Activated CD8-positive, alpha-beta memory T cell treated with anti-CD3 and anti-CD28 coated beads for 36 hours (primary cell): Measurements from ENCODE around the gene NEK3. TPM values are rescaled to one million over a fixed set of nuclear protein-coding genes. Genes with fewer than 3 reads are reported as not detected.
"Not testable (repeated sequence)": the region's sequence is repeated elsewhere in the genome, so short reads cannot be mapped to it uniquely, and the experiment has no call there.

Experiments
- CTCF ChIA-PET: fragments of 350-600 bp; sonication (Branson Sonifier 250); formaldehyde crosslinking; loops from one replicate; lab custom pipeline; 2021; ENCODE audit warnings: antibody characterized with exemption; lab: Charles Lee
- POLR2A ChIA-PET: fragments of 350-600 bp; sonication (Branson Sonifier 250); formaldehyde crosslinking; loops from one replicate; lab custom pipeline; 2021; ENCODE audit warnings: antibody characterized with exemption; lab: Charles Lee
- total RNA-seq, 2 experiments: library from RNA; stranded (reverse); gene quantifications; one replicate each; pipeline ENCODE4 v1.2.3, GENCODE V29; 2021

NEK3 gene
- total RNA-seq = 1 to 10 TPM; 1.5 to 1.9 TPM

DNA sequence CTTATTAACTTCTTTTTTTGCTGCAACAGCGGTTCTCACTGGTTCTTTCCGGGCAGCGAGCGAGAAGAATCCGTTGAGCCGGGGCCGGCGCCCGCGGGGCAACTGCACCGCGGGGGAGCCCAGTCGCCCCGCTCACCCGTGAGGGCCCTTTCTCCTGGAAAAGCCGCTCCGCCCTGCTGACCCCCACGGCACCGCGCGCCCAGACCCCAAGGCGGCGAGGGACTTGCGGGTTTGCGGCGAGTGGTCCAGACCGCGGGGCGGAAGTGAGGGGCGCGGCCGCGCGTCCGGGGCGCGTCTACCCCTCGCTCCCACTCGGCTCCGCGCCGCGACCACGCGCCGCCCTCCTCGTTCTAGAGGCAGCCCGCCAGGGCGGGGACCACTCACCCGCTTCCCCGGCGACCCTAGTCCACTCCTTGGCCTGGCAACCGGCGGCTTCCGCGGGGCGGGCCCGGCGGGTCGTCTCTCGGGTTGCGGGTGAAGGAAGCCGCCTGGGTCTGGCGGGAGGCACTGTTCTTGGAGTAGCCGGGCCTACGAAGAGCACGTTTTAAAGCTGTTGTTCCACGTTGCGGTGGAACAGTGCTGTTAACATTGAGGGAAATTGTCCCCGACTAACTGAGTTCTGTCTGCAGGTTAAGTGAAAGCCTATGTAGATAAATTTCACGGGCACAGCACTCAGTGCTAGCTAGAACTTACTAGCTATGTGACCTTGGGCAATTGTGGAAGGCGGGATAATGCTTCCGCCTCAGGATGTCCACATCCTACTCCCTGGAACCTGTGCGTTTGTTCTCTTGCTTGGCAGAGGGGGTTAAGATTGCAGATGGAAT is at the start of gene NEK3:
NEK3 (minus strand) TSS at position 439 of the 824 bp plus-strand sequence. CDS start 3,406 bp downstream, outside the sequence.
- ChIA-PET POLR2A (interaction anchor here (1.2 kb wide), 1 partner anchor 35 kb away, joined by 5 read pairs; no protein-coding TSS in a partner anchor), CTCF (no interaction called here)

DNA sequence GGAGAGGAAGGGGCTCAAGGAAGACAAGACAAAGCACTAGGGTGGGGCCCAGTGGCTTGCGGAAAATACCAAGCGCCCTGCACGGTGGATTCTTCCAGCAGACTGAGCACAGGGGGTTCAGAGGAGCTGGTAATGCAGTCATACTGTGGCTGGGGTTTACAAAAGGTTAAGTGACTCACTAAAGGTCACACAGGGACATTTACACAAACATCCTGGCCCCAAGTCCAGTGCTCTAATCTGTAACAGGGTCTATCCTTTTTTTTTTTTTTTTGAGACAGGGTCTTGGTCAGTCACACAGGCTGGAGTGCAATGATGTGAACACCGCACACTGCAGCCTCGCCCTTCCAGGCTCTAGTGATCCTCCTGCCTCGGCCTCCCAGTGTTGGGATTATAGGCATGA is 49.0 kb upstream of the NEK3 start:
- CTCF ChIA-PET = interaction anchor here (0.7 kb wide), 1 partner anchor 243 kb away, joined by 3 read pairs; no protein-coding TSS in a partner anchor

DNA sequence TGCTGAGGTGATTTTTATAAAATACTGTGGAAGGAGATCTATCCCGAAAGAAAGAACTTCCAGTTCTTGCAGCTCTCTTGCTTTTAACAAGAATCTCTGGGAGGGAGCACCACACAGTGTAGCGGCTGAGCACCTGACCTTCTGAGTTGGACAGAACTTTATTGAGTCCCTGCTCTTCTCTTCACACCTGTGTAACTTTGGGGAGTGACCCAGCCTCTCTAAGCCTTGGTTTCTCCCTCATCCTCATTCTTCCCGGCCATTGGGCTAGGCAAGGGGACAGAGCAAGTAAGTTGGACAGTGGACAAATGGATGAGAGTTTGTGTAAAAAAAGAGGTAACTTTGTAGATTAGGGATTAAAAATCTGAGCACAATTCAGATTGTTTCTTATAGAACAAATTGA is 48.5 kb upstream of the NEK3 start:
- CTCF ChIA-PET = interaction anchor here (0.7 kb wide), 1 partner anchor 242 kb away, joined by 3 read pairs; no protein-coding TSS in a partner anchor
- POLR2A ChIA-PET = not testable (repeated sequence)

More for the DNA sequence above, 49.0 kb upstream of the NEK3 start:
- POLR2A ChIA-PET = not testable (repeated sequence)

DNA sequence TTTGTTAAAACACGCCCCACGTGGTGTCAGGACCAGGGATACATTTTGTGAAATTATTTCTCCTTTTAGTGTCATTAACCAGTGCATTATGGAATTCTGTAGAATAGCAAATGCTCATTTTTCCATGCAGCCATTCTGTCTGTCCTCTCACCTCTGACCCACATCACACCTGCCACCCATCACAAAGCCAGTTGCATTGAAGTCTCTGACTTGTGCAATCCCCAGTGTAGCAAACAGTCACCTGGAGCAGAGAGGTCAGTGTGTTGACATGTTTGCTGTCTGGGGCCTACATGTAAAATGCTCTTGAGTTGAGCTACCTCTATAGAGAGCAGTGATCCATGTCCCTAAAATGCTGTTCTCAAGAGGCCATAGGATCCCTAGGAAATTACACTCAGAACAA is 47.9 kb upstream of the NEK3 start:
- POLR2A ChIA-PET, CTCF ChIA-PET: not testable (repeated sequence)

DNA sequence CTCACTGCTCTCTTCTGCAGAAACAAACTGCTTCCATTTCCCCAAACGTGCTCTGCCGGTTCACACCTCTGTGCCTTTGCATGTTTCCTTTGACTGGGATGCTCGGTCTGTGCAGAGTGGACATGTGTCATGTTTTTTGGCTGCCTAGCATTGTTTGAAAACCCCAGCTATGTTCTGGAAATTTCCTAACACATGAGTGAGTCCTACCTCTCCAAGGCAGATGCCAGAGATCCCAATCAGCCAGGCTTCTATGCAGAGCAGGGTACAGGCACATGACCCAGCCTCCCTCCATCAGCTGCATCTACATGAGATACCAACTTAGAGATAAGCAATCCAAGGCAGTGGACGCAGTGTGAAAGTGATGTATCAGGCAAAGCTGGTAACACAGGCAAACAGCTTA is 45.1 kb upstream of the NEK3 start:
- CTCF ChIA-PET = interaction anchor here (0.7 kb wide), 1 partner anchor 354 kb away, joined by 3 read pairs; no protein-coding TSS in a partner anchor
- POLR2A ChIA-PET = not testable (repeated sequence)

DNA sequence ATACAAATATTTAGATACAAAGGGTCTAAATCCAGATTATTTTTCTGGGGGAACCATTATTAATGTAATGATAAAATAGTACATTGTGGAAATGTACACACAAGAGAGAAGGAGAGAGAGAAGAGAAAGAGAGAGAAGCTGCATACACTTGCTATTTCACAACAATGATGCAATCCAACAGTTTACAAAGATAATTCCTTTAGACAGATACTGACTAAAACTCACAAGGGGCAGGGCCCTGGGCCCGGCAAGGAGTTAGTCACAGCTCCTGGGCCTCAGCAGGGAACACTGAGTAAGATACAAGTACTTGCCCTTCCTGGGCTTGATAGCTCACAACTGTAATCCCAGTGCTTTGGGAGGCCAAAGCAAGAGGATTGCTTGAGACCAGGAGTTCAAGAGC is 44.5 kb upstream of the NEK3 start:
- POLR2A ChIA-PET, CTCF ChIA-PET: not testable (repeated sequence)

DNA sequence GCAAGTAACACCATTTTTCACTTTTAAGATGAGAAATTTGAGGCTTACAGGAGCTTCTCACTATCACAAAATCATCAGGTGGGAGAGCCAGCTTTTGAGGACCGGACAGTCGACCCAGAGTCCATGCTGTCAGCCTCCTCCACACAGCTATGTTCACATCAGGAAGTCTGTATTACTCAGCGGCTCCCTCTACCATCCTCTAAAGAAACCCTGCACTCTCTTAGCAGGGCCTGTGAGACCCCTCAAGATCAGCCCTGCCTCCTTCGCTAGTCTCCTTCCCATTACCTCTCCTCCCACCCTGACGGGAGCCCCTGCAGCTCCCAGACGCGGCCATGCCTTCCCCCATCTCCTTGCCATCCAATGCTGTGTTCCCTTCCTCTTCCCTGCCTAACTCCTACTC is 43.1 kb upstream of the NEK3 start:
- CTCF ChIA-PET, POLR2A ChIA-PET: not testable (repeated sequence)

DNA sequence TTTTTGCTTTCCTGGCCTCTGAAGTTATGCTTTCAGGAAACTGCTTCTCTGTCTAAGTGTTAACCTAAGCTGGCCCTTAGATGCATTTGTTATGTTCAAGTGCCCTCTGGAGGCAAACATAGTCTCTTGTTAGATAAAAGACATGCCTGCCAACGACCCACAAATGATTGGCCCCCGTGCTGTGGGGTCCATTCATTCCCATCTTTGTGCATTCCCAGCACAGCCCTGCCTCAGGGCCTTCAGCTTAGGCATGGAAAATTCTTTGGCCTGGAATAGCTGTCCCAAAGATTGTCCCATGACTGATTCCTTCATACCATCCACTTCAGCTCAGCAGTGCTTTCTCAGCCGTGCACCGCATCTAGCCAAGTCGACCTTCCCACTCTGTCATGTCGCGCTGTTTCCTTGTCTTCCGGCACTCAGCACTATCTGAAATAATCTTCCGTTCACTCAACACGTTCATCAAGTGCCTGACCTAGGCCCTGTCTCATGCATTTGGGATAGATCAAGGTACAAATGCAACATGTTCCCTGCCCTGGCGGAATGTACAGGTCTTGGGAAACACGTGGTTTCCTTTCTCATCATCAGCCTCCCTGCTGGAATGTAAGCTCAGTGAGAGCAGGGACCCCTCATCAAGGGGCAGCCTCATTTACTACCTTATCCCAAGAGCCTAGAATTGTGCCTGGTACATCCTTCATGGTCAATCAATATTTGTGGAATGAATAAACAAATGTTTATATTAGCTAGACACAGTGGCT is 42.2 kb upstream of the NEK3 start:
- POLR2A ChIA-PET = not testable (repeated sequence)

GRCh38 chr13:52195401-52195837 is 36.0 kb upstream of the NEK3 start:
- POLR2A ChIA-PET = no interaction called here
- CTCF ChIA-PET = no interaction called here

More for the DNA sequence above, 42.2 kb upstream of the NEK3 start:
- CTCF ChIA-PET = not testable (repeated sequence)

DNA sequence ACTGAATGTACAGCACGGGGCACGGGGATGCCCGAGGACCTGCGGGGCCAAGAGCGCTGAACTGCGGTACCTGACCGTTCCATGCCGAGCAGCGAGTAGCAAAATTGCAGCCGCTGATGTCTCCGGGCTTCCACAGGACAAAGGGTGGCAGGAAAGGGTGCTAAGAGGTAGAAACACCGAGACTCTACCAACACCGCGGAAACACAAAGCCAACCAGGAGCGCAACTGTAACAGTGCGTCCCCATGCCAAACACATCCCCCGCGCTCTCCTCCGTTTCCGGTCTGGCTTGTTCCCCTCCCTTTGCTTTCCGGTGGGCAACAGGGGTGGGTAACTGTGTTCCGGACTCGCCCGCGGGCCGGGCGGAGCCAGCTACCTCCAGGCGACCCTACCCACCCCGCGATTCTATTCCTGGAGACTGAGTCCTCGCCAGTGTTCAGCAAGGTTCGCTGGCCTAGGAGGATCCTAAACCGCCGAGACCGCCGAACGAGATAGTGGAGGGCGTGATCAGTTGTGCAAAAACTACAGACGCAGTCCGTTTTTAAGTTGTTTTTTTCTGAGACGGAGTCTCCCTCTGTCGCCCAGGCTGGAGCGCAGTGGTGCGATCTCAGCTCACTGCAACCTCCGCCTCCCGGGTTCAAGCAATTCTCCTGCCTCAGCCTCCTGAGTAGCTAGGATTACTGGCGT is 34.9 kb upstream of the NEK3 start:
- POLR2A ChIA-PET = interaction anchor here (0.8 to 1.6 kb wide), 3 partner anchors 34 to 741 kb away, joined by 4 to 7 read pairs (median 5); partner anchors contain the start of gene INTS6
- CTCF ChIA-PET = interaction anchor here (0.8 to 1.4 kb wide), 2 partner anchors 66 to 455 kb away, joined by 3 read pairs; partner anchors contain the start of gene NEK5

GRCh38 chr13:52193587-52194183 is 34.3 kb upstream of the NEK3 start:
- POLR2A ChIA-PET = interaction anchor here (0.8 to 1.6 kb wide), 3 partner anchors 34 to 741 kb away, joined by 4 to 7 read pairs (median 5); partner anchors contain the start of gene INTS6
- CTCF ChIA-PET = interaction anchor here (0.8 to 1.4 kb wide), 2 partner anchors 65 to 455 kb away, joined by 3 read pairs; partner anchors contain the start of gene NEK5

DNA sequence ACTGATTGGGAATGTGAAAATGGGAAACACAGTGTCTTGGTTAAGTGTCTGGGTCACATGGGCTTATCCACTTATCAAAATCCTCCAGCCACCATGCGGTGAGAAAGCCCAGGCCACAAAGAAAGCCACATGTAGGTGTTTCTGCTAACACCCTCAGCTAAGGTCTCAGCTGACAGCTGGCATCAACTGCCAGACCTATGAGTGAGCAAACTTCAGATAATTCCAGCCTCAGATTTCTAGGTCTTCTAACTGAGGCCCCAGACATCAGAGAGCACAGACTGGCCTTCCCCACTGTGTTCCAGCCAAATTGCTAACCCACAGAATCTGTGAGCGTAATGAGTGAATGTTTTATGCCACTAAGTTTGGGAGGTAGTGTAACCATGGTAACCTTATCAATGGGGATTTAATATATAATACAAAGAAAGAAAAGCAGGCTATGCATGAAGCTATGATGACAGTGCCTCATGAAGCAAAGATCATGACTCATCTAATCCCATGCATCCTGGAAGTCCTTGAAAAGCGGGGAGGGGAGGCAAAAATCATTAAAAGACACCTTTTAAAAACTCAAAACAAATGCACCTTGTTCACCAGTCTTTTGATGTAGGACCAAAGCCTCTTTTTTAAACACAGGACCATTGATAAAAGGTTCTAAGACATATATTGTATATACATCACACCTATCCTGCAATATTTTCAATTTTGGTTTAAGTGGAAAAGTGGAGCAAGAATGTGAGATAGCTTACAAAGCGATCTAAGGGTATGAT is 28.2 kb upstream of the NEK3 start:
- POLR2A ChIA-PET = interaction anchor here (0.7 kb wide), 1 partner anchor 48 kb away, joined by 5 read pairs; no protein-coding TSS in a partner anchor
- CTCF ChIA-PET = not testable (repeated sequence)

DNA sequence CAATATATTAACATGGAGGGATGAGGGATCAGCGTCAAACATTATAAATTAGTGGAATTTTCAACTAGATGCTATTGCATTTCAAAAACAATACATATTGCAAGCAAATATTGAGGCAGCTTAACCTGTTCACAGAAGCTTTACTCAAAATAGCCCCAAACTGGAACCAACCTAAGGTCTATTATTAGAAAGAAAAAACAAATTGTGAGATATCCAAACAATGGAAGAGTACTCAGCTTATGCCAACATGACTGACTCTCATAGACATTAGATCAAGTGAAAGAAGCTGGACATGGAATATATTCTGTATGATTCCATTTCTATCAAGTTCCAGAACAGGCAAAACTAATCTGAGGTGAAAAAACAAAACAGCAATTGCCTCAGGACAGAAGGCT is 27.6 kb upstream of the NEK3 start:
- ChIA-PET CTCF (no interaction called here), POLR2A (interaction anchor here (0.7 kb wide), 1 partner anchor 47 kb away, joined by 5 read pairs; no protein-coding TSS in a partner anchor)

- CTCF ChIA-PET, POLR2A ChIA-PET: not testable (repeated sequence)
Measured at GRCh38 chr13:52181316-52181954, 22.0 kb upstream of the NEK3 start.

DNA sequence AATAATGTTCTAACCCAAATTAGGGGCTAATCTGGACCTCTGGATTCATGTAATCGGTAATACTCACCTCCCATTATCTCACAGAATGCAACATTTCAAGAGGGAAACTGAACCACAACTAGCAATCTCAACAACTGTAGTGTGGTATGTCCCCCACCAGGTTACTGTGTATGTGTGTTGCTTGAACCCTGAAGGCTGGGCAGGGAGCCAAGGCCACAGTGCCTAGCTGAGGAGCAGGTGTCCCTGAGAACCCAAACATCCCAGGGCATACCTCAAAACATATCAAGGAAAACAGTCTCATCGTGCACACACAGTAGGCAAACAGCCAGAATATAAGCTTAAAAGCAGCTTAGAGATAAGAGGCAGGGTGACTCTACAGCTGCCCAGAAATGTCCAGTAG is 20.5 kb upstream of the NEK3 start:
- ChIA-PET CTCF (no interaction called here), POLR2A (no interaction called here)

DNA sequence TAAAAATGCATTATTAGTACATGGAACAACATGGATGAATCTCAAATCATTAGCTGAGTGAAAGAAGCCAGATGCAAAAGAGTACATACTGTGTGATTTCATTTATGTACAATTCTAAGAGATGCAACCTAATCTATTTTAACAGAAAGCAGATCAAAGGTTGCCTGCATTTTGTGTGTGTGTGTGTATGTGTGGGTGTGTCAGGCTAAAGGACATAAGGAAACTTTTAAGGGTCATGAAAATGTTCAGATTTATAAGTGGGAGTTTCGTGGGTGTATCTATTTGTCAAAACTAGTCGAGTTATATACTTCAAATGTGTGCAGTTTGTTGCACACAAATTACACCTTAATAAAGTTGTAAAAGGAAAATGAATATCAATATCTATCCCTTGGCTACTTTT is 17.9 kb upstream of the NEK3 start:
- POLR2A ChIA-PET = no interaction called here
- CTCF ChIA-PET = no interaction called here

DNA sequence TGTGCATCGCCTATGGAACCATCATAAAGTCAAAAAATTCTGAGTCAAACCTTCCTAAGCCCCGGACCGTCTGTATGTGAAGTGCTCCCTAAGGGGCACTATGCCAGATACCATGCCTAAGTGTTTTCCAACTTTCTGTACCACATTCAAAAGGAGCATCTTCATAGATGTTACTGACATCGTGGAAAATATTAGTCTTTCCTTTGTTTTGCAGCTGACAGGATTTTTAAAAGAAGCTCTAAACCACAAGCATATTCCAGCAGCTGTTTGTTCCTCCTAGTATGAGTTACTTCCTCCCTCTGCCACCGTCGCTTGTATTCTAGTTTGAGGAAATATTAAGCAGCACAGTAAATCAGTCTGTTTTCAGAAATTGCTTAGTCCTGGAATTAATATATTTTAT is 14.6 kb upstream of the NEK3 start:
- CTCF ChIA-PET, POLR2A ChIA-PET: not testable (repeated sequence)

DNA sequence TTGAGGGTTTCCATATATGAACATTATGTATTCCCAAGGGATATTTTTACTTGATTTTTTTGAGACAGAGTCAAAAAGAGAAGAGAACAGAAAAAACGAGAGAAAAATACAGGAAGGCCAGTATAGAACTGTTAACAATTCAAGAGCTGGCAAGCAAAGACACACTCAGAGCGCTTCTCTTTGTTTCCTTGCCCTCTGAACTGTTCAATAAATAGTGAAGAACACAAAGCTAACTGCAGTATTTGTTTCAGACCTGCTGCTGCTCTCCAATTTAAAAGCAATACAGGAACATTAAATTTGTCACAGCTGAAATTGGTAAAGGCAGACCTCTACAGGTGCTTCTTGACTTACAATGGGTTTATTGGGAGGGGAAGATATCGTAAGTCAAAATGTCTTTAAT is 14.0 kb upstream of the NEK3 start:
- ChIA-PET CTCF (no interaction called here), POLR2A (no interaction called here)
